PC-3 (cell line): ENCODE measurements around the gene SLC25A6. TPM values are rescaled to one million over a fixed set of nuclear protein-coding genes. Genes with fewer than 3 reads are reported as not detected.

Source experiments
- ATAC-seq: fragments of 200-7000 bp; cut with Tn5 transposase; 2 replicates; pipeline ENCODE4 v1.9.1; 2020; ENCODE audit warnings: mild to moderate bottlenecking, moderate library complexity
- BruUV-seq: library from RNA; stranded (reverse); fragments of 400-500 nt; replicated peaks from 2 replicates; lab custom pipeline; 2021; lab: Mats Ljungman, UMichigan
- CTCF ChIA-PET: fragments of 300-600 bp; sonication (Branson Sonifier 250); formaldehyde crosslinking; loops from one replicate; lab custom pipeline; 2022; ENCODE audit warnings: antibody characterized with exemption; lab: Charles Lee
- POLR2A ChIA-PET: fragments of 300-600 bp; sonication (Branson Sonifier 250); formaldehyde crosslinking; loops from one replicate; lab custom pipeline; 2022; ENCODE audit warnings: antibody characterized with exemption; ENCODE audit not compliant: unreplicated experiment; lab: Charles Lee
- DNase-seq: peaks from one replicate; pipeline ENCODE4 v3.0.0-alpha.2; 2015
- H2AFZ ChIP-seq: fragments of 300-600 bp; sonication (generic); 2 replicates; pipeline ENCODE4 v1.6.0; 2016; ENCODE audit warnings: antibody characterized with exemption, low read length
- H3F3A ChIP-seq: fragments of 300-600 bp; sonication (generic); one replicate; pipeline ENCODE4 v1.6.0; 2017; ENCODE audit warnings: antibody characterized with exemption, low read length, control low read depth, mild to moderate bottlenecking; ENCODE audit not compliant: unreplicated experiment
- H3K27ac ChIP-seq: fragments of 300-600 bp; sonication (generic); 2 replicates; pipeline ENCODE4 v1.5.1; 2016; ENCODE audit warnings: mild to moderate bottlenecking, low read length
- H3K27me3 ChIP-seq: fragments of 300-600 bp; sonication (generic); 2 replicates; pipeline ENCODE4 v1.6.1; 2016; ENCODE audit warnings: low read length, mixed read lengths
- H3K36me3 ChIP-seq: fragments of 300-600 bp; sonication (generic); 2 replicates; pipeline ENCODE4 v1.6.1; 2016; ENCODE audit warnings: low read depth, mixed run types, low read length, mixed read lengths
- H3K4me1 ChIP-seq: fragments of 300-600 bp; sonication (generic); 2 replicates; pipeline ENCODE4 v1.5.1; 2016; ENCODE audit warnings: low read length; ENCODE audit not compliant: insufficient read depth
- H3K4me2 ChIP-seq: fragments of 300-600 bp; sonication (generic); 2 replicates; pipeline ENCODE4 v1.6.0; 2016; ENCODE audit warnings: low read length
- H3K4me3 ChIP-seq: fragments of 300-600 bp; sonication (generic); 2 replicates; pipeline ENCODE4 v1.5.1; 2016; ENCODE audit warnings: mild to moderate bottlenecking, low read length, mixed read lengths
- H3K79me2 ChIP-seq: fragments of 300-600 bp; sonication (generic); 2 replicates; pipeline ENCODE4 v1.6.1; 2017; ENCODE audit warnings: low read length, mixed read lengths
- H3K9ac ChIP-seq: fragments of 300-600 bp; sonication (generic); 2 replicates; pipeline ENCODE4 v1.6.0; 2016; ENCODE audit warnings: mild to moderate bottlenecking, low read length
- H3K9me2 ChIP-seq: fragments of 300-600 bp; sonication (generic); replicated peaks from 2 replicates; pipeline ENCODE4 v1.6.1; 2016; ENCODE audit warnings: mixed run types, low read length, mixed read lengths
- H3K9me3 ChIP-seq: fragments of 300-600 bp; sonication (generic); 2 replicates; pipeline ENCODE4 v1.6.1; 2016; ENCODE audit warnings: low read length, mixed read lengths
- H4K20me1 ChIP-seq: fragments of 300-600 bp; sonication (generic); 2 replicates; pipeline ENCODE4 v1.6.1; 2016; ENCODE audit warnings: low read length, mixed read lengths
- CTCF ChIP-seq: fragments of 300-600 bp; sonication (generic); conservative IDR thresholded peaks from 2 replicates; pipeline ENCODE4 v1.5.1; 2017; ENCODE audit warnings: antibody characterized with exemption, low read depth, mild to moderate bottlenecking, low read length
- EZH2 ChIP-seq: fragments of 300-600 bp; sonication (generic); IDR thresholded peaks from one replicate; pipeline ENCODE4 v1.6.1; 2017; ENCODE audit warnings: antibody characterized with exemption, mild to moderate bottlenecking, low read length; ENCODE audit not compliant: unreplicated experiment
- EZH2phosphoT487 ChIP-seq: fragments of 300-600 bp; sonication (generic); IDR thresholded peaks from 2 replicates; pipeline ENCODE4 v1.6.1; 2018; ENCODE audit warnings: mild to moderate bottlenecking, antibody characterized with exemption, low read length, borderline replicate concordance
- intact Hi-C: fragments of 100-400 bp; cut with micrococcal nuclease; formaldehyde crosslinking; loops from 2 replicates; pipeline ENCODE4 v1.9.0; 2023
- total RNA-seq: library from RNA; depleted of rRNA; stranded (reverse); fragments of >200 nt; gene quantifications from 2 replicates; pipeline ENCODE4 v1.2.3, GENCODE V29; 2014

Gene SLC25A6
- total RNA-seq, 1 experiment from 2014 or later = 178 TPM

GRCh38 chrX:1398431-1399340, 6.8 kb upstream of the SLC25A6 start:
- Histone ChIP-seq H3K36me3 (no peaks in the 10 kb centered on the region; the same call in 1 of the 2 replicates), H2AFZ (no peak overlapping the region), H4K20me1 (no peaks in the 10 kb centered on the region), H3K27me3 (no peaks in the 10 kb centered on the region), H3K27ac (no peak overlapping the region), H3K4me2 (no peak overlapping the region), H3K9ac (no peak overlapping the region), H3K79me2 (peaks cover 23% of the 10 kb centered on the region), H3K9me3 (no peaks in the 10 kb centered on the region), H3K4me3 (no peak overlapping the region), H3F3A (no peaks in the 10 kb centered on the region), H3K9me2 (no peaks in the 10 kb centered on the region), H3K4me1 (no peaks in the 10 kb centered on the region)
- CTCF ChIA-PET = no interaction called here
- TF ChIP-seq CTCF = no peak
- no peak for TF ChIP-seq EZH2
- no peak for TF ChIP-seq EZH2phosphoT487
- ATAC-seq = no peak
- intact Hi-C loops = no loop called here
- POLR2A ChIA-PET = no interaction called here
- DNase-seq = no peak
- BruUV-seq = no TSS peak

GRCh38 chrX:1397441-1398270, 5.7 kb upstream of the SLC25A6 start:
- intact Hi-C loops = no loop called here
- Histone ChIP-seq H3K9me2 (no peaks in the 10 kb centered on the region), H3K4me3 (no peak overlapping the region), H3K9ac (no peak overlapping the region), H3F3A (no peaks in the 10 kb centered on the region), H4K20me1 (no peaks in the 10 kb centered on the region), H3K36me3 (no peaks in the 10 kb centered on the region), H3K9me3 (no peaks in the 10 kb centered on the region), H2AFZ (no peak overlapping the region), H3K4me1 (no peaks in the 10 kb centered on the region), H3K4me2 (no peak overlapping the region), H3K27ac (no peak overlapping the region), H3K79me2 (peaks cover 30% of the 10 kb centered on the region), H3K27me3 (no peaks in the 10 kb centered on the region)
- ATAC-seq = no peak
- POLR2A ChIA-PET = no interaction called here
- CTCF ChIA-PET = no interaction called here
- TF ChIP-seq EZH2 (no peak), CTCF (no peak), EZH2phosphoT487 (no peak)
- DNase-seq = no peak
- BruUV-seq = no TSS peak
